Measurements from ENCODE around the gene UBALD1.

Gene UBALD1

GRCh38 chr16:4614571-4615383 is at the start of gene UBALD1:
UBALD1 (minus strand) TSS chr16:4614888; CDS start chr16:4614797, 91 bp downstream.
- peak; percentile 91 for DNase-seq (ENCODE audit: low spot score)

GRCh38 chr16:4663777-4664465 is 49.2 kb upstream of the UBALD1 start:
- DNase-seq (ENCODE audit: low spot score) = peak; percentile 55

GRCh38 chr16:4663465-4663776 is 48.7 kb upstream of the UBALD1 start:
- no peak for DNase-seq (ENCODE audit: low spot score)

GRCh38 chr16:4661661-4662060 is 47.0 kb upstream of the UBALD1 start:
- DNase-seq (ENCODE audit: low spot score) = no peak

- DNase-seq (ENCODE audit: low spot score) = no peak
These were observed 45.8 kb upstream of the UBALD1 start for GRCh38 chr16:4660454-4661007.

- no peak for DNase-seq (ENCODE audit: low spot score)
These were observed 45.0 kb upstream of the UBALD1 start for GRCh38 chr16:4659363-4660353.

- no peak for DNase-seq (ENCODE audit: low spot score)
These were observed 42.3 kb upstream of the UBALD1 start for GRCh38 chr16:4656695-4657686.

- no peak for DNase-seq (ENCODE audit: low spot score)
These were observed 41.5 kb upstream of the UBALD1 start for GRCh38 chr16:4656221-4656620.

- DNase-seq (ENCODE audit: low spot score) = no peak
These were observed 41.1 kb upstream of the UBALD1 start for GRCh38 chr16:4655801-4656200.

GRCh38 chr16:4654964-4655590 is 40.4 kb upstream of the UBALD1 start:
- DNase-seq (ENCODE audit: low spot score) = no peak

- DNase-seq (ENCODE audit: low spot score) = peak; percentile 42
These were observed 39.6 kb upstream of the UBALD1 start for GRCh38 chr16:4654011-4654963.

GRCh38 chr16:4652561-4652960 is 37.9 kb upstream of the UBALD1 start:
- no peak for DNase-seq (ENCODE audit: low spot score)

GRCh38 chr16:4651827-4652226 is 37.1 kb upstream of the UBALD1 start:
- no peak for DNase-seq (ENCODE audit: low spot score)

- DNase-seq (ENCODE audit: low spot score) = peak; percentile 87
These were observed 35.9 kb upstream of the UBALD1 start for GRCh38 chr16:4650443-4651074.

GRCh38 chr16:4649744-4650442 is 35.2 kb upstream of the UBALD1 start:
- DNase-seq (ENCODE audit: low spot score) = no peak

- no peak for DNase-seq (ENCODE audit: low spot score)
These were observed 34.2 kb upstream of the UBALD1 start for GRCh38 chr16:4648917-4649316.

GRCh38 chr16:4647644-4647980 is 32.9 kb upstream of the UBALD1 start:
- no peak for DNase-seq (ENCODE audit: low spot score)

Measured in HuH-7 (cell line).